Measurements from ENCODE around the gene TRAF5.
"Not testable (repeated sequence)": the region's sequence is repeated elsewhere in the genome, so short reads cannot be mapped to it uniquely, and the experiment has no call there.

Gene TRAF5

GRCh38 chr1:211340622-211341507 is 14.2 kb downstream of the TRAF5 start:
- DNase-seq (ENCODE audit: low spot score in 2 of 2), result no peak
- Mint-ChIP-seq H3K4me3 (no peak overlapping the region), H3K36me3 (ENCODE audit: insufficient read depth) (peaks cover 8% of the 10 kb centered on the region), H3K27ac (ENCODE audit: low read depth) (peak overlapping the region; percentile 85), H3K9me3 (no peaks in the 10 kb centered on the region), H3K4me1 (peaks cover 81% of the 10 kb centered on the region), H3K27me3 (no peaks in the 10 kb centered on the region)
- no peak for ATAC-seq (replicated peaks; ENCODE audit: extremely low read depth, poor library complexity, severe bottlenecking)

DNA sequence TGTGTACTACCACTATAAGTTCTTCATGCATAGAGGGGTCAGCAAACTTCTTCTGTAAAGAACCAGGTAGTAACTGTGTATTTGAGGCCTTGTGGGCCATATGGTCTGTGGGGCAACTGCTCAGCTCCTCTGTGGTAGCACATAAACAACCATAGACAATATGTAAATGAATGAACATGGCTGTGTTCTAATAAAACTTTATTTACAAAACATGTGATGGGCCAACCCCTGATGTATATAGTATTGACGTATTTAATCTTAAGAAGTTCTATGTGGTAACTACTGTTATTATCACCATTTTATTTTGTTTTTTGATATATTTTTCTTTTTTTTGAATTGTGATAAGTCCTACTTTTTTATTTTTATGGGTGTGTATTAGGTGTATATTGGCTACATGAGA is 15.4 kb downstream of the TRAF5 start:
- H3K4me1 Mint-ChIP-seq, result peaks cover 80% of the 10 kb centered on the region
- H3K9me3 Mint-ChIP-seq, result no peaks in the 10 kb centered on the region
- ATAC-seq (replicated peaks; ENCODE audit: extremely low read depth, poor library complexity, severe bottlenecking) (no peak), DNase-seq (ENCODE audit: low spot score in 2 of 2) (no peak)
- no peak overlapping the region for H3K27ac Mint-ChIP-seq (ENCODE audit: low read depth)
- peaks cover 10% of the 10 kb centered on the region for H3K36me3 Mint-ChIP-seq (ENCODE audit: insufficient read depth)
- no peaks in the 10 kb centered on the region for H3K27me3 Mint-ChIP-seq
- H3K4me3 Mint-ChIP-seq, result no peak overlapping the region

- Mint-ChIP-seq H3K9me3 (no peaks in the 10 kb centered on the region), H3K4me1 (peaks cover 78% of the 10 kb centered on the region), H3K27ac (ENCODE audit: low read depth) (peak overlapping the region; percentile 26), H3K4me3 (no peak overlapping the region), H3K36me3 (ENCODE audit: insufficient read depth) (peaks cover 8% of the 10 kb centered on the region), H3K27me3 (no peaks in the 10 kb centered on the region)
- DNase-seq (ENCODE audit: low spot score in 2 of 2) (no peak), ATAC-seq (replicated peaks; ENCODE audit: extremely low read depth, poor library complexity, severe bottlenecking) (no peak)
These were observed 17.0 kb downstream of the TRAF5 start for GRCh38 chr1:211343607-211344006.

- Mint-ChIP-seq H3K27ac (ENCODE audit: low read depth) (no peak overlapping the region), H3K9me3 (no peaks in the 10 kb centered on the region), H3K4me3 (no peak overlapping the region), H3K27me3 (no peaks in the 10 kb centered on the region), H3K4me1 (peaks cover 77% of the 10 kb centered on the region), H3K36me3 (ENCODE audit: insufficient read depth) (peaks cover 8% of the 10 kb centered on the region)
- no peak for DNase-seq (ENCODE audit: low spot score in 2 of 2)
- ATAC-seq (replicated peaks; ENCODE audit: extremely low read depth, poor library complexity, severe bottlenecking), result no peak
These were observed 17.6 kb downstream of the TRAF5 start for GRCh38 chr1:211344152-211344618.

- Mint-ChIP-seq H3K27ac (ENCODE audit: low read depth) (no peak overlapping the region), H3K36me3 (ENCODE audit: insufficient read depth) (peaks cover 5% of the 10 kb centered on the region), H3K4me1 (peaks cover 80% of the 10 kb centered on the region), H3K9me3 (no peaks in the 10 kb centered on the region), H3K4me3 (no peak overlapping the region), H3K27me3 (no peaks in the 10 kb centered on the region)
- no peak for ATAC-seq (replicated peaks; ENCODE audit: extremely low read depth, poor library complexity, severe bottlenecking)
- no peak for DNase-seq (ENCODE audit: low spot score in 2 of 2)
These were observed 19.1 kb downstream of the TRAF5 start for GRCh38 chr1:211345719-211346118.

DNA sequence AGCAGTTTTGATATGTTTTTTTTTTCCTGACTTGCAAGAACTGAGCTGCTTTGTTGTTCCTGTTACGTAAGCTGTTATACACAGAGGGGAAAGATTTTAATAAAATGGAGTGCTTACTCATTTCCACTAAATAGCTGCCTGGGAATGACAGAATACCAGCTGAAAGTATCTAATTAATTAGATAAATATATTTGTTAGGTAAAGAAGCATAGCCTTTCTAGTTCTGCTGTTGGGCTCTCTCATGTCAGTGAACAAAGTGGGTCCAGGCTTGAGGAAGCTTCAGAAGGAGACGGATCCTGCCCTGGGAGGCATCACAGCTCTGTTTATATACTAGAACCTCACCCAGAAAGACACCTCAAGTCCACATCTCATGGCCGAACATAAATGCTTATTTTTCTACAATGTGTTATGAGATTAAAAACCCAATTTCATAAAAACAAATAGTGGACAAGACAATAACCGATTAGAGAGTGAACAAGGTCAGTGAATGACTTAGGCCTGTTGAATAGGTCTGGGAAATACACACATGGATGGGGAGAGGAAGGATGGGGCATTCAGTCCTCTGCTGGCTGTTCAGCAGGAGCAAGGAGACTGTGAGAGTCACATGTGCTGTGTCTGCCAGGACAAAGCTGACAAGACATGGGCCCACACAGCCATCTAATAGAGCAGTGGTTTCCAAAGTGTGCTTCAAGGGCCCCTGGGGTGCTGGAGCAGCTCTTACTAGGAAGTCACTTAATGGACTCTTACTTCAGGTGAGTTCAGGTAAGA is 20.6 kb downstream of the TRAF5 start:
- Mint-ChIP-seq H3K4me1 (peaks cover 80% of the 10 kb centered on the region), H3K9me3 (no peaks in the 10 kb centered on the region), H3K27me3 (no peaks in the 10 kb centered on the region), H3K27ac (ENCODE audit: low read depth) (no peak overlapping the region), H3K36me3 (ENCODE audit: insufficient read depth) (peaks cover 8% of the 10 kb centered on the region), H3K4me3 (no peak overlapping the region)
- no peak for DNase-seq (ENCODE audit: low spot score in 2 of 2)
- no peak for ATAC-seq (replicated peaks; ENCODE audit: extremely low read depth, poor library complexity, severe bottlenecking)

GRCh38 chr1:211348547-211348946 is 21.9 kb downstream of the TRAF5 start:
- peaks cover 13% of the 10 kb centered on the region for H3K36me3 Mint-ChIP-seq (ENCODE audit: insufficient read depth)
- no peak for ATAC-seq (replicated peaks; ENCODE audit: extremely low read depth, poor library complexity, severe bottlenecking)
- no peaks in the 10 kb centered on the region for H3K27me3 Mint-ChIP-seq
- no peak overlapping the region for H3K4me3 Mint-ChIP-seq
- peaks cover 77% of the 10 kb centered on the region for H3K4me1 Mint-ChIP-seq
- no peaks in the 10 kb centered on the region for H3K9me3 Mint-ChIP-seq
- H3K27ac Mint-ChIP-seq (ENCODE audit: low read depth), result peak overlapping the region; percentile 49
- DNase-seq (ENCODE audit: low spot score in 2 of 2), result no peak

DNA sequence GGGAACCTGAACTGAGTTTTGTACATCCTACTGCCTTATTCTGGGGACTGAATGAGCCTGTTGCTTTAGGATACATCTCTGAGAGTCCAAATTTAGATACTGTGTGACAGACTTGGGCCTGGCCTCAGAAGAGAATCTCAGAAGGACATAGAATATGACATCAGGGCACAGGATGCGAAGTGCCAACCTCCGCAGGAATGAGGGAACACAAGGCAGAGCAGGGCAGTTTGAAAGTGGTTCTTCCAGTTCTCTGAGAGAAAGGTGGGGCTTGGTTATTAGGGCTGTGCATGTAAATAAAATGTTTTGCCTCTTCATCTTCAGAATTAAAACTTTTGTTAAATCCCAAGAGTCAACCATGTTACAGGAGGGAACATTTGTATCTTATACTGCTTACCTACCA is 23.1 kb downstream of the TRAF5 start:
- Mint-ChIP-seq H3K36me3 (ENCODE audit: insufficient read depth) (peaks cover 13% of the 10 kb centered on the region), H3K4me1 (peaks cover 80% of the 10 kb centered on the region)
- no peak for DNase-seq (ENCODE audit: low spot score in 2 of 2)

GRCh38 chr1:211352055-211352454 is 25.4 kb downstream of the TRAF5 start:
- H3K4me1 Mint-ChIP-seq, result peaks cover 65% of the 10 kb centered on the region

More for the DNA sequence above, 23.1 kb downstream of the TRAF5 start:
- ATAC-seq (replicated peaks; ENCODE audit: extremely low read depth, poor library complexity, severe bottlenecking), result no peak
- no peak overlapping the region for H3K4me3 Mint-ChIP-seq
- no peaks in the 10 kb centered on the region for H3K27me3 Mint-ChIP-seq
- H3K27ac Mint-ChIP-seq (ENCODE audit: low read depth), result no peak overlapping the region
- H3K9me3 Mint-ChIP-seq, result no peaks in the 10 kb centered on the region

GRCh38 chr1:211352465-211352864 is 25.8 kb downstream of the TRAF5 start:
- Mint-ChIP-seq H3K9me3 (no peaks in the 10 kb centered on the region), H3K27me3 (no peaks in the 10 kb centered on the region), H3K36me3 (ENCODE audit: insufficient read depth) (peaks cover 22% of the 10 kb centered on the region), H3K4me1 (peaks cover 61% of the 10 kb centered on the region), H3K4me3 (peak overlapping the region; percentile 77), H3K27ac (ENCODE audit: low read depth) (peak overlapping the region; percentile 78)
- ATAC-seq (replicated peaks; ENCODE audit: extremely low read depth, poor library complexity, severe bottlenecking) (no peak), DNase-seq (ENCODE audit: low spot score in 2 of 2) (no peak)

More at GRCh38 chr1:211352055-211352454, 25.4 kb downstream of the TRAF5 start:
- Mint-ChIP-seq H3K27ac (ENCODE audit: low read depth) (peak overlapping the region; percentile 77), H3K4me3 (peak overlapping the region; percentile 59), H3K36me3 (ENCODE audit: insufficient read depth) (peaks cover 20% of the 10 kb centered on the region)
- not testable (repeated sequence) for DNase-seq (ENCODE audit: low spot score in 2 of 2); H3K27me3 Mint-ChIP-seq; H3K9me3 Mint-ChIP-seq; ATAC-seq (replicated peaks; ENCODE audit: extremely low read depth, poor library complexity, severe bottlenecking)

GRCh38 chr1:211352985-211353515 is 26.4 kb downstream of the TRAF5 start:
- peaks cover 57% of the 10 kb centered on the region for H3K4me1 Mint-ChIP-seq

DNA sequence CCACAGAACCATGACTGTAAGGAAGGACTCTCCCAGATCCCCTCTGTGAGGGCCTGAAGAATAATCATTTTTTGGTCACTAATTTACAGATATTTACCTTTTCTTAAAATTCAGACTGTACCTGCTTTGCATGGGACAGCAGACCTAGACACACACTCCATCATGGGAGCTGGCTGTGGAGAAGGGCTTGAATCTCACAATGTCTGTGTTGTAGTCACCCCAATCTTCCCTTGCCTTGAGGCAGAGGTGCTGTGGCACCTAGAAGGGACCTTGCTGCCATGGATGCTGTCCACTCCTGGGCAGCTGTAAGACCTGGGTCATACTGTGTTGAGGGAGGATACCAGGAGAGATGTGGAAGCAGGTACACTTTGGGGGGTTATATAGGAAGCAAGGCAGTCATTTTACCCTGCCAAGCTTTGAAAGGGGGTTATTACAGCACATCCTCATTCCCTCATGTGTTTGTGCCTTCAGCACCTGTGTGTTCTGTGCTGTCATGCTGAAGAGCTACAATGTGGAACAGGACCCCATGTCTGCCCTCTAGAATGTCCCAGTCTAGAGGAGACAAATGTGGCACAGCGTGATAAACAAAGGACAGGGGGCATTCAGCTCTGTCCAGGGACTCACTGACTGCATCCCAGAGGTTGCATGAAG is 27.1 kb downstream of the TRAF5 start:
- Mint-ChIP-seq H3K27ac (ENCODE audit: low read depth) (peak overlapping the region; percentile 78), H3K4me1 (peaks cover 57% of the 10 kb centered on the region), H3K27me3 (no peaks in the 10 kb centered on the region), H3K4me3 (peak overlapping the region; percentile 77), H3K9me3 (no peaks in the 10 kb centered on the region), H3K36me3 (ENCODE audit: insufficient read depth) (peaks cover 25% of the 10 kb centered on the region)
- no peak for DNase-seq (ENCODE audit: low spot score in 2 of 2)
- peak; percentile 42 for ATAC-seq (replicated peaks; ENCODE audit: extremely low read depth, poor library complexity, severe bottlenecking)

More at GRCh38 chr1:211352985-211353515, 26.4 kb downstream of the TRAF5 start:
- peak; percentile 87 for ATAC-seq (replicated peaks; ENCODE audit: extremely low read depth, poor library complexity, severe bottlenecking)
- H3K27me3 Mint-ChIP-seq, result no peaks in the 10 kb centered on the region
- peak overlapping the region; percentile 77 for H3K4me3 Mint-ChIP-seq
- H3K36me3 Mint-ChIP-seq (ENCODE audit: insufficient read depth), result peaks cover 23% of the 10 kb centered on the region
- H3K9me3 Mint-ChIP-seq, result no peaks in the 10 kb centered on the region
- DNase-seq (ENCODE audit: low spot score in 2 of 2), result peak; percentile 44 to 52
- H3K27ac Mint-ChIP-seq (ENCODE audit: low read depth), result peak overlapping the region; percentile 78
